NOMO-1 treated with dmso at 0.1 percent for 144 hours (cell line): ENCODE measurements around the gene TNFSF15.

ENCODE experiments used
- DNase-seq: peaks from one replicate; lab custom pipeline; 2025; ENCODE audit not compliant: unreplicated experiment; lab: John Stamatoyannopoulos, UW

Gene TNFSF15

DNA sequence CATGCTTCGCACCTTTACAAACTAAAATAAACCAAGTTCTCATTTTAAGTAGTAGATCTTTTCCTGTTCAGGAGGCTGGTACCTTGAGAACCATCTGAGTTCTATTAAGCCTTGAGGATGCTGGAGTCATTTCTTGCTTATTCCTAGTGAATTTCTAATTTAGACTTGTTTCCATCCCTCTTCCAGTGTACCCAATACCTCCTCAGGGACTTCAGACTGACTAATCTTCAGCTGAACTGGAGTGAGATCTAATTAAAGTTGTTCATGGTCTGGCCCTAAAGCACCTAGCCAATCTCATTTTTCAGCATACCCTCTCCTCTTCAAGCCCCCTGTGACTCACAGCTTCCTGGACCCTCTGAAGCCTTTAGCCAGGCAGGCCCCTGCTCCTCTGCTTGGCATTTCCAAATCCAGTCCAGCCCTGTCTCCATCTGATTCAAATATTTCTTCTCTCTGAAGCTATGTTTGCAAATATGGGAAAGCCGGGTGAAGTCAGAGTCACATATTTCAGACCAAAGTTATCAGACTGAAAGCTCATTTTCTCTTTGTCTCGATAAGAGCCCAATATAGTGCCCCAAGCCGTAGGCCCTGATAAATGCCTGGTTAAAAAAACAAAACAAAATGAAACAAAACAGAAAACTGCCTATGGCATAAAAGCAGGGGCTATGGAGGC is 19.4 kb upstream of the TNFSF15 start:
- no peak for DNase-seq

DNA sequence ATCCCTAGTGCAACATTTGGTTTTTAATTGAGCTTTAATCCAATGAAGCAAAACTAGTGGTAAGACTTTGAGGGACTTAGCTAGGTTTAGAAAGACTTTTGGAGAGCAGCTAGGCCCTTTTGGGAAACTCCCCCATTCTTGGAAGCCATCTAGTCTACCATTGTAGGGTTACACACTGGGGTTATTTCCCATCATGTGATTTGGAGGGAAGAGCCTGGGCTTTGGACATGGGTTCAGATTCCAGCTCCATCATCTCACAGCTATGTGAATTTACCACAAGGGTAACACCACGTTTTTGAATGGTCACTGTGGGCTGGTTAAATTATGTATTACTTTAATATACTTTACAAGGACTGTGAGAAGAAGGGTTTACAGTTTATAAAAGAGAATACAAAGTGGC is 18.3 kb upstream of the TNFSF15 start:
- DNase-seq, result no peak

DNA sequence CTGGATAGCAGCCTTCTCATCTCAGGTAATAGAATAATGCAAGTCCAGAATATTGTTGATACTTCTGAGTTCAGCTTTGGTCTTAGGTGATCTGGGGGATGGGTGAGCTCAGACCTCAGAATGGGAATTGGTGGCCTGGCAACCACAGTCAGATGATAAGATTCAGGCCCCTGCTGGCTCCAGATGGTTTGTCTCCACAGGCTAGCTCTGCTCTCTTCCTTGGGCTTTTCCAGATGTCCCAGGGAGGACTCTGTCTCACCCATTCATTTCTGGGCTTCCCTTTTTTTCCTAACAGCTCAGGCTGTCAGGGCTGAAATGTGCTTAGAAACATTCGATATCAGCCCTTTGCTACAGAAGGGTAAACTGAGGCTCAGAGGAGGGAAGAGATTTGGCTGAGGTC is 17.6 kb upstream of the TNFSF15 start:
- DNase-seq, result no peak

DNA sequence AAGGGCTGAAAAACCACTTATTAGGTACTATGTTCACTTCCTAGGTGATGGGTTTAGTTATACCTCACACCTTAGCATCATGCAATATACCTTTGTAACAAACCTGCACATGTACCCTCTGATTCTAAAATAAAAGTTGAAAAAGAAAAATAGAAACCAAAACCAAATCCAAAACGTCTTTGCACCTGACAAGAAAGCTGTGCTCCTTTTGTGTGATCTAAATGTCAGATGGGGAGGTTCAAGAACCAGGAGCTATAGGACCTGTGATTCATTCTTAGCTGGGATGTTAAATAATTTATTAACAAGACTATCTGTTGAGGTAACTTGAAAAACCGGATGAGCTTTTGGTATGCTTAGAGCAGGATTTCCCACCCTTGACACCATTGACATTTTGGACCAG is 16.9 kb upstream of the TNFSF15 start:
- no peak for DNase-seq

DNA sequence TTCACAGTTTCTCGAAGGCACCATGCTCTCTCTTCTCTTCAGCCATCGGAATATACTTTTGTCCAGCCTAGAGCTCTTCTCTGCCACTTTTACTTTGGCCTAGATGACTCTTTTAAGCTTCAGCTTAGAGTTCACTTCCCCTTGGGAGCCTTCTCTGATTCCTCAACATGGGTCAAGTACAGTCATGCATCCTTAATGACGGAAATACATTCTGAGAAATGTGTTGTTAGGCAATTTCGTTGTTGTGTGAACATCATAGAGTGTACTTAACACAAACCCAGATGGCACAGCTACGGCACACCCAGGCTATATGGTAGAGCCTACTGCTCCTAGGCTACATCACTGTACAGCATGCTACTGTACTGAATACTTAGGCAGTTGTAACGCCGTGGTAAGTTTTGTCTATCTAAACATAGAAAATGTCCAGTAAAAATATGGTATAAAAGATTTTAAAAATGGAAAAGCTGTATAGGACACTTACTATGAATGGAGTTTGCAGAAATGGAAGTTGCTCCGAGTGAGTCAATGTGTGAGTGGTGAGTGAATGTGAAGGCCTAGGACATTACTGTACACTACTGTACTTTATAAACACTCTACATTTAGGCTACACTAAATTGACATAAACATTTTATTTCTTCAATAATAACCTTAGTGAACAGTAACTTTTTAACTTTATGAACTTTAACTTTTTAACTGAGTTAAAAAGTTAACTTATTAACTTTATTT is 15.1 kb upstream of the TNFSF15 start:
- no peak for DNase-seq

DNA sequence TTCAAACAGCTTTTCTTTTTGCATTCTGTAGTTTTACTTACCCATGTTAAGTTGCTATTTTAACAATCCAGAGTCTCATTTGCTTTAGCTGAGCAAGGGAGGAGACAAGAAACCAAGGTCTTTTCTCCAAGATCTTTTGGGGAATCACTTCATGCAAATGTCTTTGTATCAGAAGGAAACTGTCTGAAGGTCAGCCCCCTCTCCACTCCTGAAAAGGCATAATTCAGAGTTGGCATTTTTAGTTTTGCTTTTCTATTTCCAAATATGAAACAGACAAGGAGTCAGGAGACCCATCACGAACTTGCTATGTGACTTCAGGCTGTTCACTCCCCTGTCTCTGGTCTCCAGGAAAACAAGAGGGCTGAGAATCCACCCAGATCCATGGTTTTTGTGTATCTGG is 12.3 kb upstream of the TNFSF15 start:
- no peak for DNase-seq

DNA sequence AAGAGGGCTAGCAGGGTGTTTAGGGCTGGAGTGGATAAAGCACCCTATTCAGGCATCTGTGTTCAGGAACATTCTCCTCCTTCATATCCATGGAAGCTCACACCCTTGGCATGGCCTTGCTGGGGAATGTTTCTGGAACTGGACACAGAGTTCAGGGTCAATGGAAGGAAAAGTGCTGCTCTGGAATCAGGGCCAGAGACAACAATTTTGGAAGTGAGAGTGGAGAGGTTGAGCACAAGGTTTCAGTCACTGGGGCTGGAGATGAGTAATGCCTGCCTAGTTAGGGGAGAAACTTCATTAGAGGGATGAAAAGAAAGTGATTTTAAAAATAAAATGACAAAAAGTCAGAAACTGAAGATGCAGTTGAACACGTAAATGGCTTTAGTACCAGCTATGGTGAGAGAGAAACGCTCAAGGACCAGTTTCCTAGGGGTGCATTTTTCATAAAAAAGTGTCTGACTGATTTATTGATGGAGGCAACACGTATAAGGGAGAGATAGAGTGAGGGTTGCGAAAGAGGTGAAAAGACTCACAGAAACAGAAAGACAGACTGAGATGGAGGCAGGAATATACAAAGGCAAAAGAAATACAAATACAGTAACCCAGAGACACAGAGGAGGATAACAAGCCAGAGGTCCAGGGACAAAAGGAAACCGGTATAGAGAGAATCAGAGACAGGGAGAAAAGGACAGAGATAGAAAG is 8.0 kb upstream of the TNFSF15 start:
- DNase-seq, result no peak

DNA sequence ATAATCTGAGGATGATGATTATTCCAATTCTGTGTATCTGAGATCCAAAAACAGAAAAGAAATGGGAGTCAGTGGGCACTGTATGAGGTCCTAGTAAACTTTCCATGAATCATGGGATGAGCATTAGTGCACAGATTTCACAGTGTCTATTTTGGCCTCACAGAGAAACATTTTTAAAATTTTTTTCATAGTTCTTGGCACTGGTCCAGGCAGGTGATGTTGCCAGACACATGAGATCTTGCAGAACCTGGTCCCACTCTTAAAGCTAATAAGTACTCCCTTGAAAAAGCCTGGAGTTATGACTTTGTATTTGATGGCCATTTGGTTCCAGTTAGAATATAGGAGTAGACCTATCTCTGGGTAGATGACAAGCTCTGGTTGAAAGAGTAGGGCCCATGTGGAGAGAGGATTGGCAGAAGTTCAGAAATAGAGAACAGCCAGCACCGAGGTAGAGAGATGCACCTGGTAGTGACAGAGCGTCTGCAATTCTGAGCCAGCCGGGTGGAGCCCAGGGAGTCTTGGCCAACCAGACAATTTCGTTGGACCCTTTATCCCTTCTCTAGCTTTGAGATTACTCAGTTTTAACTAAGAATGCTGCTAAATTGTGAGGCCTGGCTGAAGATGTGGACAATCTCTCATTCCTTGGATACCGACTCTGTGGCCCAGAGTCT is 6.3 kb upstream of the TNFSF15 start:
- no peak for DNase-seq

DNA sequence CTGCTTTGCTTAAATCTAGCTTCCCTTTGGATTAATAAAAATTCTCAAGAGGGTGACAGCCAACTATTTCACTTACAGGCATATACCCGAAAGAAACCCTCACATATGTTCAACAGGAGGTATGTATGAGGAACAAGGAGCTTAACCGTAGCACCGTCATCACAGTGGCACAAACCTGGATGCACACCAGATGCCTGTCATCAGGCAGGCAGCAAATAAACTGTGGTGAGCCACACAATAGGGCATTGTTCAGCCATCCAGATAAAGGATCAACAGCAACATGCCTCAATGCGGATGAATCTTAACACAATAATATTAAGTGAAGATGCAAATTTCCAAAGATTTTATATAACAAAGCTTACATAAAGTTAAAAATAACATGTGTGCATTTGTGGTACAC is 5.5 kb upstream of the TNFSF15 start:
- no peak for DNase-seq

DNA sequence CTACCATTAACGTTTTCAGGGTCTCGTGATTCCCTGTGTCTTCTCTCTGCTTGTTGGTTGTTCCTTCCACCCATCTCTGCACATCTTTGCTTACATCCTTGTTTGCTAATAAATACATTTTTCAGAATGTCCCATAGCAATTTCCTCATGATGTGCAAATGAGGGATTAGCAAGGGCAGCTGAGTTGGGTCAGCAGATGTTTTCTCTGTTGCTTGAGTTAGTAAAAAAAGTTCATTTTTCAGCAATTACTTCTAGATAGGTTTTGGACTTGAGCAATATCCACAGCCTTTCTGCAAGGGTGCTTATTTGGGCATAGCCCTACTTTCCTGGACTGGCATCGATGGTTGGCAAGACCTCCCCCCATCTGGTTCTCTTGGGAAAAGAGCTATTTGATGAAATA is 4.8 kb upstream of the TNFSF15 start:
- no peak for DNase-seq

DNA sequence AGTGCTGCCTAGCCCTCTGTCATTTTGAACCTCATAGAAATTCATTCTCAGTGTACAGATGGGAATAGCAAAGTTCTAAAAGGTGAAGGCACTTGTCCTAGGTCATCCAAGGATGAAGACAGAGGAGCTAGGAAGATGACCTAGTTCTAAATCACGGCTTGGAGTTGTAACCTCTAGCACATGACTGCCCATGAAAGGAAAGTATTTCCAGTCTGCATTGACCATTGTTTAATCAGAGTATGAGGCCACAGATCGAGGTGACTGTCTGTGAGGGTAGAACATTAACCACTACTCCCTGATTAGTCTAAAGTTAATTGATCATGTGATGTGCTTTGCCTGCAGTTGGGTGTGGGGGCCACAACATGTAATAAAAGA is 674 bp upstream of the TNFSF15 start:
- DNase-seq, result no peak

DNA sequence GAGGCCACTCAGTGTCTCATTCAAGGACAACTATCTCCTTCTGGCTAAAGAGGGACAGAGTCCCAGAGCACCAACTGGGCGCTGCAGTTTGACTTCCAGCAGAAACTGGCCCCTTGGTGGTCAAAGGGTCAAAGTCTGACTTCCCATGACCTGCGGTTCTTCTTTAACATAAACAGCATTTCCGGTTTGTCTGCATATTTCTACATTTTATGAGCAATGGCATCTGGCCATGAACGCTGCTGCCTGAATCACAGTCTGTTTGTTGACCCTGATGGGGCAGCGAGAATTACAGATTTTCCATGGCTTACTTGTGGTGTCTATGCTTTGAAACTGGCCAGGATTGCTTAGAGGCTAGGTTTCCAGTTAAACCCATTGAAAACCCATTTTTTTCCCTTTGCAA is 1.3 kb downstream of the TNFSF15 start:
- DNase-seq, result peak; percentile 48

DNA sequence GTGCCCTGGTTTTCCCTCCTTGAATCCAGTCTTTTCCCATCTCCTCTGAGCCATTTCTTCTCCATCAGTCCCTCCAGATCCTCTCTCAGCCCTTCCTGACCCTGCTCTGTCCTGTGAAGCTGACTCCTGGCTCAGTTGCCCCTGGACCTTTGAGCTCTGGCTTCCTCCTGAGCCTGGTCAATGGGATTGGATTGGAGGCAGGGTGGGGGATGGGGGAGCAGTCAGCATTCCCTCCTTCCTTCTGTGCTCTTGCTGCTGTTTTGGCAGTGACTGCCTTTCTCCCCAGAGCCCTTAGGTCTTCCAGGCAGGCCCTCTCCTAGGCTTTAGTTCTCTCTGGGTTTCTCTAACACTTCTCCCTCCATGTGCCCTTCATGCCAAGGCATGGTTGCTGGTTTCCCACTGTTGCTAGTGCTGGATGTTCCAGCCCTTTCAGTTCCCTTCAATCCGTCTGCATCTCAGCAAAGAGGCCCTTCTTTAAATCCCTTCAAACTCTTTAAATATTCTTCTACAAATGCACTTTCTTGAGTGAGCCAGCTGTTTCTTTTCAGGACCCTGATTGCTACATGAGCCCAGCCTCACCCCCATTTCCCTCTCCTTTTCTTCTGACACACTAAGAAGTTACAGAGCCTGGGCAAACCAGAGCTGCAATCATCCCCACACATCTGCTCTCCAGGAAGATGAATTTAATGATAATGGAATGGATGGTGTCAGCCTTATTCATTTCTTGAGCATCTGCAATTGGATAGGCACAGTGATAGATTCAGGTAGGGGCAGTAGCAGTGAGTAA is 2.2 kb downstream of the TNFSF15 start:
- no peak for DNase-seq

DNA sequence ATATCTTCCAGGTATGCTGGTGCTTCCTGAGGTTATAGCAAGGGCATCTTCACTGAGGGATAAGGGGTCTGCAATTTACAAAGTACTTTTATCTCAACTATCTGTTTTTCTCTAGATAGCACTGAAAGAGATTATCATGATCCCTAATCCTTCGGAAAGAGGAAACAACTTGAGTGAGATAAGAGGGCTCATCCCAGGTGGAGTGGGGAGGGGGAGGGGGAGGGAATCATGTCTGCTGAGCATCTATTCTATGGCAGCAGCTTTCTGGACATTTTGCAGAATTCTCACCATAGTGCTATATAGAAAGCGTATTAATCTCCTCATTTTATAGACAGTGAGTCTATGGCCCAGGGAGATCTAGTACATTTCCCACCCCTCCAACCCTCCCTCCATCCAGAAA is 5.9 kb downstream of the TNFSF15 start:
- DNase-seq, result no peak

DNA sequence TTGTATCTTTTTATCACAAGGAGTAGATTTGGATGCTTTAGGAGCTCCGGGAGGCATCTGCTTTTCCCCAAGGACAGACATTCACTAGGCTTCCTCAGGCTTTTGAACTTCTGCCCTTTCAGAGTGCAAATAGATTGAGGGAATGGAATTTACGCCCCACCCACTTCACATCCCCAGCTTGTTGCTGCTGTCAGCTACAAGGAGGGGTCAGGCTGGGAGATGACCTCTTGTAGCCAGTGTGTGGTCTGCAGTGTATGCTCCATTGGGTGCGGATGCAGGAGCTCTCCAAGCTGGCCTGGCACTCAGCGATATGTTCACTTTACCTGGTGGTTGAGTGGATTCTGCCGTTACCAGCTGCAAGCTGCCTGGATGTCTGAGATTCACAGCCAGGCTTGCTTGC is 6.4 kb downstream of the TNFSF15 start:
- no peak for DNase-seq

DNA sequence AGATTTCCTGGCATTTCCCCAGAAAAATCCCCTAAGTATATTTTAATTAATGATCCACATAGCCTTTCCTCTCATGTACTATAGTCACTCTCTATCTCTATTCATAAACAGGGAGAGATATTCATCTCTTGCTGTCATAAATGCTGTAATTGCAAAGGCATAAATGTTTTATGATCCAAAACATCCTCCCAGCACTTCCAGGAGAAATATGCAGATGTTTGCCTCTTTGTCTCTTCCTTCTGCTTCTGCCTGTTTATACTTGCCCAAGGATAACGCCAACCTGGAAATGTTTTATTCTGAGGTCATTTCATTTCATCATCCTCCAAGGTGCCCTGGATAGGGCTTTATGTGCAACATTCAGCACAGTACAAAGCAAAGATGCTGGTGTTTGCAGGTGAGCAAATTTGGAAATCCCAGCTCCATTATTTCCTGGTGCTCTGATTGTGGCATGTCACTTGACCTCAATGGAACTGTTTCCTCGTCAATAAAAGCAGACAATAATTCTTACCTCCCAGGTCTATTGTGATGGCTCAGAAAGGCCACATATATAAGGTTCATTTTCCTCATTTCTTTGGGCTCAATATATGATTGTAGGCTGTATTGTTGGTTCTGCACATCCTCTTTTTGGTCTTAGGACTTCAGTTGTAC is 6.9 kb downstream of the TNFSF15 start:
- no peak for DNase-seq

DNA sequence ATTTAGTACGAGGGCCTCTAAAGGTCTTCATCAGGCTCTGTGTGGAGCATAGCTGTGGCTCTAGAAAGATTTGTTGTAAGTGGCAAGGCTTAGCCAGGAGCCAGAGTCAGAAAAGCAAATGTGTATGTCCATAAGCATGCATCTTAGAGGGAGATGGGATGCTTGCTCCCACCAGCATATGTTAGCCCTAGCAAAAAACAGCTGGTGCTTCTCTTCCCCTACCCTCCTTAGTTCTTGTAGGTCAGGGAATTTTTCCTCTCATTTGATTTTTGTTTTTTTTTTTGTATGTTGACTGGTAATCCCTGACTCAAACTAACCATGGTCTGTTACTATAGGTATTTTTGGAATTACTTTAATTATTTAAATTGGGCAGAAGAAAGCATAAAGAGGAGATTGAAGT is 7.7 kb downstream of the TNFSF15 start:
- no peak for DNase-seq

DNA sequence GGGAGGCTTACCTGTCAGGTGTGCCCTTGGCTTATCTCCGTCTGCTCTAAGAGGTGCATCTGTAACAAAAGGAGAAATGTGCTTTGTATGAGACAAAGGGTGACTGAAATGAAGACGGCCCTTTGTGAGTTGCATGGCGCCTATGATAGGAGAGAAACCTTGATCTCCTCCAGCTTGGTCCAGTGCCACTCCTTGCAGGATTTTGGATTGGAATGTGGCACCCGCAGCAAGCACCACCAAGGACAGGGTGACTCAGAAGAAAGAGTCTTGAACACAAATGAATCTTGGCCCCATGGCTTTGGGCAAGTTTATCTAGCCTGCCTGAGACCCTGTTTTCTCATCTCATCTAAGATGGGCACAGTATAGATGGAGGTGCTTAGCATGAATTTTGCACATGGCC is 13.4 kb downstream of the TNFSF15 start:
- DNase-seq, result no peak

DNA sequence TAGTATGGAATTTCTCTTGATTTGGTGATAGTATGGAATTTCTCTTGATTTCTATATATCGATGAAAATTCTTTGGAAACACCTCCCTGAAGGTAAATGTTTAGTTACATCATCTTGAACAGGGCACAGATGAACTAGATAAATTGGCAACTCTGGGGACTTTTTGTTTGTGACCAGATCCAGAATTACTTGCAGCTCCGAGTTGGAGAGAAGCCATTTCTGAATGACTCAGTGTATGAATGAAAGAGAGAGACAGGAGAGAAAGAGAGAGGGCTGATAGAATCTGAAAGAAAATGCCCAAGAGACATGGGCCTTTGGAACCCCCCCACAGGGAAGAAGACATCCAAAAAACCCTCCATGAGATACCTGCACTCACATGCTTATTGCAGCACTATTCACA is 14.1 kb downstream of the TNFSF15 start:
- no peak for DNase-seq

DNA sequence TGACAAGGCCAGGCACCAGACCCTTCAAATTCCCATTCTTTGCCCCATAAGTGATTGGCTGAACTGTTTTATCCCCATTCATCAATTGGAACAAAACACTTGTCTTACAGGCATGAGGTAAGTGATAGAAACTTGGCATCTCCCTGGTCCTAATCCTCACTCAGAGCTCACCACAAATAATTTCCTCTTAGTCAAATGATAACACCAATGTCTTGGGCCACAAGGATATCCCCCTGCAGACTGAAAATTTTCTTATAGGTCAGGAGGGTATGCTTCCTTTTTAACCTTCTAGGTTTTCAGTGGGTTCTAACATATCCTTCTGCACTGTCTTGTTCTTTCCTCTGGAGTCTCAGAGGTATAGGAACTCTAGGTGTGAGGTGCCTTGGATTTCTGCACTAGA is 14.5 kb downstream of the TNFSF15 start:
- DNase-seq, result no peak

DNA sequence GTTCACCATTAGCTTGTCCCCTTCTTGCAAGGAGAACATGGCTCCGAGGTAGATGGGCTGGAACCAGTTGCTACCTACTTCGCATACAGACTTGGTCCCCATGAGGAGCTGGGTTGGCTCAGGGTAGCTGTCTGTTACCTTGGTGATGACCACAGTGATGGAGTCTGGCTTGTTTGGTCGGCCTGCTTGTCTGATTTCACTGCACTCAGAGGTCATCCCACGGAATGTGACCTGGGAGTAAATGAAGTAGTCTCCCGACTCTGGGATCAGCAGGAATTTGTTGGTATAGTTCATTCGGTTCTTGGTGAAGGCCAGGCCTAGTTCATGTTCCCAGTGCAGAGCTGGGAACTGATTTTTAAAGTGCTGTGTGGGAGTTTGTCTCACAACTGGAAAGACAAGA is 15.3 kb downstream of the TNFSF15 start:
- no peak for DNase-seq
